HG03460 (cell line): Measurements from ENCODE around the gene CTTNBP2.

ENCODE experiments used
- ATAC-seq: cut with Tn5 transposase; IDR thresholded peaks from one replicate; pipeline ENCODE4 v1.9.1; 2021; ENCODE audit not compliant: unreplicated experiment

The CTTNBP2 gene

GRCh38 chr7:117666689-117667088, 206.6 kb downstream of the CTTNBP2 start:
- ATAC-seq = no peak

- no peak for ATAC-seq
Measured at GRCh38 chr7:117666031-117666430, 207.2 kb downstream of the CTTNBP2 start.

GRCh38 chr7:117665368-117665767, 207.9 kb downstream of the CTTNBP2 start:
- ATAC-seq = no peak

- ATAC-seq = no peak
Measured at GRCh38 chr7:117664047-117664446, 209.2 kb downstream of the CTTNBP2 start.

GRCh38 chr7:117661328-117661727, 211.9 kb downstream of the CTTNBP2 start:
- no peak for ATAC-seq
